ENCODE measurements around the gene RAET1L. TPM values are rescaled to one million over a fixed set of nuclear protein-coding genes. Genes with fewer than 3 reads are reported as not detected.

RAET1L gene
- total RNA-seq, 1 experiment from 2014 or later = not detected

DNA sequence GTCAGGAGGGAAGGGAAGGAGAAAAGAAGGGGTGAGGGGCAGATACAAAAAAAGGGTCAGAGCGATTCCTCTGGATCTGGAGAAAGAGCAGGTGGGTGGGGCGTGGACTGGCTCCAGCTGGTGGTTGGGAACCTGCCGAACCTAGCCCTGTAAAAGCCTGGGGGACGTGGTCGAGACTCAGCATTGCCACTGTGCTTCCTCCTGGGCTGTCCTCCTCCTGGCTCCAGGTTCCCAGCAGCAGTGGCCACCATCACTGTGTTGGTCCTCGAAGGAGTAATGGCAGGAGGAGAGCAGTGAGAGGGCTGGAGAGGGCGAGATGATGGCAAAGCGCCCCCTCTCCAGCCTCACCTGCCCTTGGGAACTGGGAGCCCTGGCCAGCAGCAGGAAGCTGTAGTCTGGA, 3.5 kb upstream of the RAET1L start:
- Mint-ChIP-seq H3K9me3 (no peaks in the 10 kb centered on the region), H3K36me3 (no peaks in the 10 kb centered on the region), H3K27me3 (ENCODE audit: low read depth) (peaks cover 71% of the 10 kb centered on the region), H3K27ac (no peak overlapping the region), H3K4me1 (peaks cover 10% of the 10 kb centered on the region), H3K4me3 (no peak overlapping the region)
- TF ChIP-seq ZNF281 (CRISPR knock-in tag; IDR thresholded peaks at IDR 0.05) (no peak), SOX15 (CRISPR knock-in tag; IDR thresholded peaks at IDR 0.05) (no peak), ZBTB43 (CRISPR knock-in tag; IDR thresholded peaks at IDR 0.05) (no peak), USF2 (CRISPR knock-in tag; IDR thresholded peaks at IDR 0.05) (no peak), ZNF396 (CRISPR knock-in tag; IDR thresholded peaks at IDR 0.05; ENCODE audit: borderline replicate concordance) (no peak), ZNF317 (CRISPR knock-in tag; IDR thresholded peaks at IDR 0.05; ENCODE audit: borderline replicate concordance, low read depth) (no peak), MLX (CRISPR knock-in tag; IDR thresholded peaks at IDR 0.05) (no peak), TP53 (CRISPR knock-in tag; IDR thresholded peaks at IDR 0.05) (no peak), CREB1 (CRISPR knock-in tag; IDR thresholded peaks at IDR 0.05) (no peak), PRRX2 (CRISPR knock-in tag; IDR thresholded peaks at IDR 0.05) (no peak)
- TF ChIP-seq, protein P1, sequence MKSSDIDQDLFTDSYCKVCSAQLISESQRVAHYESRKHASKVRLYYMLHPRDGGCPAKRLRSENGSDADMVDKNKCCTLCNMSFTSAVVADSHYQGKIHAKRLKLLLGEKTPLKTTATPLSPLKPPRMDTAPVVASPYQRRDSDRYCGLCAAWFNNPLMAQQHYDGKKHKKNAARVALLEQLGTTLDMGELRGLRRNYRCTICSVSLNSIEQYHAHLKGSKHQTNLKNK (CRISPR knock-in tag; IDR thresholded peaks at IDR 0.05) = no peak
- TF ChIP-seq, protein P2, sequence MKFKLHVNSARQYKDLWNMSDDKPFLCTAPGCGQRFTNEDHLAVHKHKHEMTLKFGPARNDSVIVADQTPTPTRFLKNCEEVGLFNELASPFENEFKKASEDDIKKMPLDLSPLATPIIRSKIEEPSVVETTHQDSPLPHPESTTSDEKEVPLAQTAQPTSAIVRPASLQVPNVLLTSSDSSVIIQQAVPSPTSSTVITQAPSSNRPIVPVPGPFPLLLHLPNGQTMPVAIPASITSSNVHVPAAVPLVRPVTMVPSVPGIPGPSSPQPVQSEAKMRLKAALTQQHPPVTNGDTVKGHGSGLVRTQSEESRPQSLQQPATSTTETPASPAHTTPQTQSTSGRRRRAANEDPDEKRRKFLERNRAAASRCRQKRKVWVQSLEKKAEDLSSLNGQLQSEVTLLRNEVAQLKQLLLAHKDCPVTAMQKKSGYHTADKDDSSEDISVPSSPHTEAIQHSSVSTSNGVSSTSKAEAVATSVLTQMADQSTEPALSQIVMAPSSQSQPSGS (CRISPR knock-in tag; IDR thresholded peaks at IDR 0.05; ENCODE audit: borderline replicate concordance, low read depth) = no peak
- TF ChIP-seq, protein P3, sequence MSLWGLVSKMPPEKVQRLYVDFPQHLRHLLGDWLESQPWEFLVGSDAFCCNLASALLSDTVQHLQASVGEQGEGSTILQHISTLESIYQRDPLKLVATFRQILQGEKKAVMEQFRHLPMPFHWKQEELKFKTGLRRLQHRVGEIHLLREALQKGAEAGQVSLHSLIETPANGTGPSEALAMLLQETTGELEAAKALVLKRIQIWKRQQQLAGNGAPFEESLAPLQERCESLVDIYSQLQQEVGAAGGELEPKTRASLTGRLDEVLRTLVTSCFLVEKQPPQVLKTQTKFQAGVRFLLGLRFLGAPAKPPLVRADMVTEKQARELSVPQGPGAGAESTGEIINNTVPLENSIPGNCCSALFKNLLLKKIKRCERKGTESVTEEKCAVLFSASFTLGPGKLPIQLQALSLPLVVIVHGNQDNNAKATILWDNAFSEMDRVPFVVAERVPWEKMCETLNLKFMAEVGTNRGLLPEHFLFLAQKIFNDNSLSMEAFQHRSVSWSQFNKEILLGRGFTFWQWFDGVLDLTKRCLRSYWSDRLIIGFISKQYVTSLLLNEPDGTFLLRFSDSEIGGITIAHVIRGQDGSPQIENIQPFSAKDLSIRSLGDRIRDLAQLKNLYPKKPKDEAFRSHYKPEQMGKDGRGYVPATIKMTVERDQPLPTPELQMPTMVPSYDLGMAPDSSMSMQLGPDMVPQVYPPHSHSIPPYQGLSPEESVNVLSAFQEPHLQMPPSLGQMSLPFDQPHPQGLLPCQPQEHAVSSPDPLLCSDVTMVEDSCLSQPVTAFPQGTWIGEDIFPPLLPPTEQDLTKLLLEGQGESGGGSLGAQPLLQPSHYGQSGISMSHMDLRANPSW (CRISPR knock-in tag; conservative IDR thresholded peaks at IDR 0.05; ENCODE audit: low read depth) = no peak
- TF ChIP-seq, protein P4, sequence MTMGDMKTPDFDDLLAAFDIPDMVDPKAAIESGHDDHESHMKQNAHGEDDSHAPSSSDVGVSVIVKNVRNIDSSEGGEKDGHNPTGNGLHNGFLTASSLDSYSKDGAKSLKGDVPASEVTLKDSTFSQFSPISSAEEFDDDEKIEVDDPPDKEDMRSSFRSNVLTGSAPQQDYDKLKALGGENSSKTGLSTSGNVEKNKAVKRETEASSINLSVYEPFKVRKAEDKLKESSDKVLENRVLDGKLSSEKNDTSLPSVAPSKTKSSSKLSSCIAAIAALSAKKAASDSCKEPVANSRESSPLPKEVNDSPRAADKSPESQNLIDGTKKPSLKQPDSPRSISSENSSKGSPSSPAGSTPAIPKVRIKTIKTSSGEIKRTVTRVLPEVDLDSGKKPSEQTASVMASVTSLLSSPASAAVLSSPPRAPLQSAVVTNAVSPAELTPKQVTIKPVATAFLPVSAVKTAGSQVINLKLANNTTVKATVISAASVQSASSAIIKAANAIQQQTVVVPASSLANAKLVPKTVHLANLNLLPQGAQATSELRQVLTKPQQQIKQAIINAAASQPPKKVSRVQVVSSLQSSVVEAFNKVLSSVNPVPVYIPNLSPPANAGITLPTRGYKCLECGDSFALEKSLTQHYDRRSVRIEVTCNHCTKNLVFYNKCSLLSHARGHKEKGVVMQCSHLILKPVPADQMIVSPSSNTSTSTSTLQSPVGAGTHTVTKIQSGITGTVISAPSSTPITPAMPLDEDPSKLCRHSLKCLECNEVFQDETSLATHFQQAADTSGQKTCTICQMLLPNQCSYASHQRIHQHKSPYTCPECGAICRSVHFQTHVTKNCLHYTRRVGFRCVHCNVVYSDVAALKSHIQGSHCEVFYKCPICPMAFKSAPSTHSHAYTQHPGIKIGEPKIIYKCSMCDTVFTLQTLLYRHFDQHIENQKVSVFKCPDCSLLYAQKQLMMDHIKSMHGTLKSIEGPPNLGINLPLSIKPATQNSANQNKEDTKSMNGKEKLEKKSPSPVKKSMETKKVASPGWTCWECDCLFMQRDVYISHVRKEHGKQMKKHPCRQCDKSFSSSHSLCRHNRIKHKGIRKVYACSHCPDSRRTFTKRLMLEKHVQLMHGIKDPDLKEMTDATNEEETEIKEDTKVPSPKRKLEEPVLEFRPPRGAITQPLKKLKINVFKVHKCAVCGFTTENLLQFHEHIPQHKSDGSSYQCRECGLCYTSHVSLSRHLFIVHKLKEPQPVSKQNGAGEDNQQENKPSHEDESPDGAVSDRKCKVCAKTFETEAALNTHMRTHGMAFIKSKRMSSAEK (CRISPR knock-in tag; IDR thresholded peaks at IDR 0.05; ENCODE audit: borderline replicate concordance) = no peak
- TF ChIP-seq, protein P5, sequence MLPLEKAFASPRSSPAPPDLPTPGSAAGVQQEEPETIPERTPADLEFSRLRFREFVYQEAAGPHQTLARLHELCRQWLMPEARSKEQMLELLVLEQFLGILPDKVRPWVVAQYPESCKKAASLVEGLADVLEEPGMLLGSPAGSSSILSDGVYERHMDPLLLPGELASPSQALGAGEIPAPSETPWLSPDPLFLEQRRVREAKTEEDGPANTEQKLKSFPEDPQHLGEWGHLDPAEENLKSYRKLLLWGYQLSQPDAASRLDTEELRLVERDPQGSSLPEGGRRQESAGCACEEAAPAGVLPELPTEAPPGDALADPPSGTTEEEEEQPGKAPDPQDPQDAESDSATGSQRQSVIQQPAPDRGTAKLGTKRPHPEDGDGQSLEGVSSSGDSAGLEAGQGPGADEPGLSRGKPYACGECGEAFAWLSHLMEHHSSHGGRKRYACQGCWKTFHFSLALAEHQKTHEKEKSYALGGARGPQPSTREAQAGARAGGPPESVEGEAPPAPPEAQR (CRISPR knock-in tag; IDR thresholded peaks at IDR 0.05) = no peak
- TF ChIP-seq, protein P6, sequence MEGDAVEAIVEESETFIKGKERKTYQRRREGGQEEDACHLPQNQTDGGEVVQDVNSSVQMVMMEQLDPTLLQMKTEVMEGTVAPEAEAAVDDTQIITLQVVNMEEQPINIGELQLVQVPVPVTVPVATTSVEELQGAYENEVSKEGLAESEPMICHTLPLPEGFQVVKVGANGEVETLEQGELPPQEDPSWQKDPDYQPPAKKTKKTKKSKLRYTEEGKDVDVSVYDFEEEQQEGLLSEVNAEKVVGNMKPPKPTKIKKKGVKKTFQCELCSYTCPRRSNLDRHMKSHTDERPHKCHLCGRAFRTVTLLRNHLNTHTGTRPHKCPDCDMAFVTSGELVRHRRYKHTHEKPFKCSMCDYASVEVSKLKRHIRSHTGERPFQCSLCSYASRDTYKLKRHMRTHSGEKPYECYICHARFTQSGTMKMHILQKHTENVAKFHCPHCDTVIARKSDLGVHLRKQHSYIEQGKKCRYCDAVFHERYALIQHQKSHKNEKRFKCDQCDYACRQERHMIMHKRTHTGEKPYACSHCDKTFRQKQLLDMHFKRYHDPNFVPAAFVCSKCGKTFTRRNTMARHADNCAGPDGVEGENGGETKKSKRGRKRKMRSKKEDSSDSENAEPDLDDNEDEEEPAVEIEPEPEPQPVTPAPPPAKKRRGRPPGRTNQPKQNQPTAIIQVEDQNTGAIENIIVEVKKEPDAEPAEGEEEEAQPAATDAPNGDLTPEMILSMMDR (IDR thresholded peaks at IDR 0.05) = no peak
- TF ChIP-seq, protein P7, sequence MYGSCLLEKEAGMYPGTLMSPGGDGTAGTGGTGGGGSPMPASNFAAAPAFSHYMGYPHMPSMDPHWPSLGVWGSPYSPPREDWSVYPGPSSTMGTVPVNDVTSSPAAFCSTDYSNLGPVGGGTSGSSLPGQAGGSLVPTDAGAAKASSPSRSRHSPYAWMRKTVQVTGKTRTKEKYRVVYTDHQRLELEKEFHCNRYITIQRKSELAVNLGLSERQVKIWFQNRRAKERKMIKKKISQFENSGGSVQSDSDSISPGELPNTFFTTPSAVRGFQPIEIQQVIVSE (CRISPR knock-in tag; IDR thresholded peaks at IDR 0.05; ENCODE audit: borderline replicate concordance) = no peak
- ATAC-seq (no peak), DNase-seq (ENCODE audit: low spot score) (no peak)
- POLR2A ChIA-PET = no interaction called here
- CTCF ChIA-PET = interaction anchor here (0.8 to 1.2 kb wide), 2 partner anchors 12 to 42 kb away, joined by 3 to 5 read pairs; no protein-coding TSS in a partner anchor

Measured in WTC11 (cell line).